Right atrium auricular region (tissue), 2 donors: ENCODE measurements around the gene NFAT5. TPM values are rescaled to one million over a fixed set of nuclear protein-coding genes. Genes with fewer than 3 reads are reported as not detected.

Experiments used
- DNase-seq: peaks from one replicate; pipeline ENCODE4 v3.0.0-alpha.2; 2019; ENCODE audit warnings: low spot score
- H3K27ac ChIP-seq, 2 donors: fragments of 200-600 bp; sonication (generic); 1 replicate in 1 of 2; 2 replicates in 1 of 2; pipeline ENCODE4 v1.5.1; 2016 to 2019
- H3K27me3 ChIP-seq, 2 donors: fragments of 200-600 bp; sonication (generic); one replicate each; pipeline versions ENCODE4 v1.5.1 to v1.6.0; 2017 to 2019
- H3K36me3 ChIP-seq: fragments of 200-600 bp; sonication (generic); one replicate; pipeline ENCODE4 v1.5.1; 2016
- H3K4me1 ChIP-seq, 2 donors: fragments of 200-600 bp; sonication (generic); one replicate each; pipeline versions ENCODE4 v1.5.1 to v1.6.0; 2017 to 2019
- H3K4me3 ChIP-seq, 2 donors: fragments of 200-600 bp; sonication (generic); 1 replicate in 1 of 2; 2 replicates in 1 of 2; pipeline ENCODE4 v1.5.1; 2017 to 2019; ENCODE audit warnings: mild to moderate bottlenecking in 1 of 2, moderate library complexity in 1 of 2
- H3K9me3 ChIP-seq, 2 donors: fragments of 200-600 bp; sonication (generic); one replicate each; pipeline ENCODE4 v1.5.1; 2019
- CTCF ChIP-seq, 2 donors: fragments of 200-600 bp; sonication (generic); IDR thresholded peaks; one replicate each; pipeline ENCODE4 v1.5.1; 2019; ENCODE audit warnings: antibody characterized with exemption in 2 of 2
- microRNA counts, 2 donors: library from miRNA; unstranded; fragments of <30 nt; microRNA quantifications; one replicate each; lab custom pipeline; 2016 to 2017
- microRNA-seq, 2 donors: library from miRNA; unstranded; fragments of <30 nt; microRNA quantifications; one replicate each; pipeline ENCODE4, GENCODE V29; 2016 to 2017; ENCODE audit warnings: borderline number of aligned reads in 2 of 2, borderline replicate concordance in 1 of 2
- total RNA-seq, 2 donors: library from RNA; depleted of rRNA; stranded (reverse); fragments of >200 nt; gene quantifications; one replicate each; pipeline ENCODE4 v1.1.0, GENCODE V29; 2016

The NFAT5 gene
- total RNA-seq, 2 donors from 2014 or later, result 16.4 to 22.6 TPM

GRCh38 chr16:69747115-69747514, 181.3 kb downstream of the NFAT5 start:
- no peaks in the 10 kb centered on the region for H3K9me3 ChIP-seq
- TF ChIP-seq CTCF (IDR thresholded peaks at IDR 0.05), result no peak
- peaks cover 97% of the 10 kb centered on the region for H3K36me3 ChIP-seq
- H3K27me3 ChIP-seq, result no peaks in the 10 kb centered on the region
- no peaks in the 10 kb centered on the region for H3K4me1 ChIP-seq
- no peak for DNase-seq
- no peak overlapping the region for H3K4me3 ChIP-seq
- H3K27ac ChIP-seq, result no peak overlapping the region

GRCh38 chr16:69748694-69749345, 183.1 kb downstream of the NFAT5 start:
- H3K36me3 ChIP-seq, result peaks cover 80% of the 10 kb centered on the region
- no peaks in the 10 kb centered on the region for H3K27me3 ChIP-seq
- H3K4me1 ChIP-seq, result peaks cover 0 to 16% of the 10 kb centered on the region in 2 donors
- H3K4me3 ChIP-seq, result no peak overlapping the region
- DNase-seq, result no peak
- H3K27ac ChIP-seq, result no peak overlapping the region
- TF ChIP-seq CTCF (IDR thresholded peaks at IDR 0.05), result no peak
- no peaks in the 10 kb centered on the region for H3K9me3 ChIP-seq

- no peak for TF ChIP-seq CTCF (IDR thresholded peaks at IDR 0.05)
- no peaks in the 10 kb centered on the region for H3K9me3 ChIP-seq
- H3K27me3 ChIP-seq, result no peaks in the 10 kb centered on the region
- peak overlapping the region; percentile 60 to 71 for H3K27ac ChIP-seq
- H3K36me3 ChIP-seq, result peaks cover 29% of the 10 kb centered on the region
- DNase-seq, result no peak
- peaks cover 0 to 21% of the 10 kb centered on the region in 2 donors for H3K4me1 ChIP-seq
- H3K4me3 ChIP-seq, result peak overlapping the region; percentile 66 to 88
Measured at GRCh38 chr16:69754143-69754468, 188.3 kb downstream of the NFAT5 start.

MicroRNAs within 50 kb of the gene (microRNA counts, 767-probe panel; counts per million panel counts)
- microRNA hsa-miR-1538 (lab: Ali Mortazavi, UCI), result 0 to 31.0 counts per million in 2 donors

Small RNA genes lying within 50 kb of the gene (microRNA-seq; reads per million reads assigned to microRNA genes)
- 0.71 to 1.4 reads per million in 2 donors for gene MIR1538

Other genes starting within 250 kb of the NFAT5 start
- 10 to 100 TPM; 11.8 to 12.8 TPM for gene PDF, start 235.4 kb upstream of the NFAT5 start, total RNA-seq
- gene COG8, start 226.4 kb upstream of the NFAT5 start, total RNA-seq, result 10 to 100 TPM; 24.4 to 31.8 TPM
- 1 to 10 TPM; 5.9 to 6.6 TPM for gene NIP7, start 226.2 kb upstream of the NFAT5 start, total RNA-seq
- not detected for gene TMED6, start 214.2 kb upstream of the NFAT5 start, total RNA-seq
- 10 to 100 TPM; 17.1 to 19.2 TPM for gene TERF2, start 180.0 kb upstream of the NFAT5 start, total RNA-seq
- gene CYB5B, start 141.3 kb upstream of the NFAT5 start, total RNA-seq, result 10 to 100 TPM; 29.4 to 31.9 TPM
- 10 to 100 TPM; 41.8 to 62.9 TPM for gene NQO1, start 160.6 kb downstream of the NFAT5 start, total RNA-seq
- gene NOB1, start 189.0 kb downstream of the NFAT5 start, total RNA-seq, result 10 to 100 TPM; 12.9 to 22.2 TPM
- 10 to 100 TPM; 16.1 to 21.2 TPM for gene WWP2, start 196.4 kb downstream of the NFAT5 start, total RNA-seq